Stimulated activated CD8-positive, alpha-beta memory T cell treated with anti-CD3 and anti-CD28 coated beads, Interleukin-12 subunit alpha, Interleukin-12 subunit beta, amount 100 ng/mL, for 24 hours (primary cell): ENCODE results near the gene TLX2.
"Not testable (repeated sequence)": the region's sequence is repeated elsewhere in the genome, so short reads cannot be mapped to it uniquely, and the experiment has no call there.

Experiments
- DNase-seq: peaks from one replicate; pipeline ENCODE4 v3.0.0-alpha.2; 2020; ENCODE audit errors: extremely low read depth

The TLX2 gene

GRCh38 chr2:74554820-74555531 is 40.7 kb downstream of the TLX2 start:
- no peak for DNase-seq

GRCh38 chr2:74555610-74556103 is 41.4 kb downstream of the TLX2 start:
- no peak for DNase-seq

- no peak for DNase-seq
Measured at GRCh38 chr2:74556159-74556558, 41.9 kb downstream of the TLX2 start.

GRCh38 chr2:74556831-74557370 is 42.7 kb downstream of the TLX2 start:
- no peak for DNase-seq

GRCh38 chr2:74558284-74559230 is 44.3 kb downstream of the TLX2 start:
- DNase-seq = no peak

GRCh38 chr2:74559912-74560311 is 45.7 kb downstream of the TLX2 start:
- no peak for DNase-seq

GRCh38 chr2:74560591-74560990 is 46.3 kb downstream of the TLX2 start:
- no peak for DNase-seq

GRCh38 chr2:74561022-74561421 is 46.8 kb downstream of the TLX2 start:
- DNase-seq = not testable (repeated sequence)

- DNase-seq = no peak
Measured at GRCh38 chr2:74562126-74562775, 48.0 kb downstream of the TLX2 start.

GRCh38 chr2:74564222-74564621 is 50.0 kb downstream of the TLX2 start:
- no peak for DNase-seq

GRCh38 chr2:74566076-74566753 is 52.0 kb downstream of the TLX2 start:
- DNase-seq = no peak

- no peak for DNase-seq
Measured at GRCh38 chr2:74566754-74567085, 52.5 kb downstream of the TLX2 start.
